22Rv1 (cell line): ENCODE measurements around the gene ZNF683.

Experiments used
- CTCF ChIP-seq: fragments of 450-650 bp; IDR thresholded peaks from 2 replicates; pipeline ENCODE4 v1.5.1; 2017; ENCODE audit warnings: mild to moderate bottlenecking
- ZFX ChIP-seq: fragments of 450-650 bp; IDR thresholded peaks from 2 replicates; pipeline ENCODE4 v1.6.1; 2017; ENCODE audit warnings: antibody characterized with exemption, borderline replicate concordance

- TF ChIP-seq CTCF (peak; percentile 99), ZFX (no peak)
Observed at GRCh38 chr1:26363549-26364448, 8.8 kb downstream of the ZNF683 start.
